Astrocyte of the cerebellum (primary cell): ENCODE data around the gene CERT1.

Experiments used
- DNase-seq: peaks from one replicate; pipeline ENCODE4 v3.0.0-alpha.2; 2011; ENCODE audit warnings: low read depth
- H3K4me3 ChIP-seq: 2 replicates; pipeline ENCODE4 v1.5.1; 2011; ENCODE audit warnings: mild to moderate bottlenecking, low read depth, low read length, moderate library complexity
- CTCF ChIP-seq: IDR thresholded peaks from 2 replicates; pipeline ENCODE4 v1.5.1; 2012; ENCODE audit warnings: low read length, low read depth, moderate library complexity, mild to moderate bottlenecking; ENCODE audit errors: missing control alignments
- in situ Hi-C: cut with HindIII; loops from 2 replicates; pipeline ENCODE4 v1.10.0; 2017; ENCODE audit warnings: low sequenced_read_pairs

CERT1 gene

GRCh38 chr5:75460942-75461610 lies 50.4 kb downstream of the CERT1 start:
- in situ Hi-C loops, result no loop called here
- no peak for TF ChIP-seq CTCF

DNA sequence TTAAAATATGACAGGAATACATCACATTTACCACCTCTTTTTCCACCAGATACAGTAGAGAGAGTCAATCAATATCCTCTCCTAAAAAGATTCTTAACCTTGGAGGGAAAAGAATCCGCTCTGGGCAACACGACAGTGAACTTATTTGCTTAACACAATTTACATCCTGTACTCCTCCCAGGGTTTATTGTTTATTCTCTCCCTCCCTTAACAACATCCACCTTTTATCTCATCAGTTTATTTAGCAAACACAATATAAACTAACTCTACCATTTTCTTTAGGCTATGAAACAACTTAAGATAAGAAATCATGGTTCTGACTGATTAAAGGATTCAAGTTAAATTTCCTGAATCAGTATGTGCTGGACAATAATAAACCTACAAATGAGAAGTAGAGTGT lies 50.9 kb downstream of the CERT1 start:
- H3K4me3 ChIP-seq, result no peak overlapping the region
- in situ Hi-C loops, result no loop called here
- TF ChIP-seq CTCF, result no peak
- DNase-seq, result no peak

More at GRCh38 chr5:75460942-75461610, 50.4 kb downstream of the CERT1 start:
- DNase-seq, result no peak
- H3K4me3 ChIP-seq, result no peak overlapping the region

DNA sequence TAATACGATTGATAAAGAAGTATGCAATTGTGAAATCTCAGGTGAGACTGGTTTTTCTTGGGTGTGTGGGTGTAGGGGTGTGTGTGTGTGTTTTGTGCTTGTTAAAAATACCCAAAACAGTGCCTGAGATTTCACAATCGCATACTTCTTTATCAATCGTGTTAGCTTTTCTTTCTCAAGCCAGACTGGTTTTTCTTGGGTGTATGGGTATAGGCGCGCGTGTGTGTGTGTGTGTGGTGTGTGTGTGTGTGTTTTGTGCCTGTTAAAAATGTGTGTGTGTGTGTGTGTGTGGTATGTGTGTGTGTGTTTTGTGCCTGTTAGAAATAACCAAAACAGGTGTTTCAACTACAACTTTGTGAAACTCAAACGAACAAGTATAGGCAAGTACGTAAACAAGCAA lies 53.7 kb downstream of the CERT1 start:
- H3K4me3 ChIP-seq, result no peak overlapping the region
- DNase-seq, result no peak
- no peak for TF ChIP-seq CTCF
- in situ Hi-C loops, result no loop called here

DNA sequence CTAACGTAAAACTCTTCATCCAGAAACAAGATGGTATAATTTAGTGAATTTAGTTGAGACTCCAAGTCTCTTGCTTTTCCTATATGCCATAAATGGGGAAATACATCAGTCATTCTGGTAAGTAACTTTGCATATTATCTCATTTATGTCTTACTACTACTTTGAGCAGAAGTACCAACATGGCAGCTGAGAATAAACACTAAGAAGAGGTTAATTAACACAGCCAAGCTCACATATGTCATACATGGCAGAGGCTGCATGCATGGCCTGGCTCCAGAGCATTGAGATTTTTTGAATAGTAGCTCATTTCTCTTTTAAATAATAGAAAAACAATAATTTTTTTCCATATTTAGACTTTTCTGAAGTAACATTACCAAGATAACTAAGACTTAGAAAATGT lies 54.3 kb downstream of the CERT1 start:
- TF ChIP-seq CTCF, result no peak
- H3K4me3 ChIP-seq, result no peak overlapping the region
- in situ Hi-C loops, result no loop called here
- DNase-seq, result no peak

DNA sequence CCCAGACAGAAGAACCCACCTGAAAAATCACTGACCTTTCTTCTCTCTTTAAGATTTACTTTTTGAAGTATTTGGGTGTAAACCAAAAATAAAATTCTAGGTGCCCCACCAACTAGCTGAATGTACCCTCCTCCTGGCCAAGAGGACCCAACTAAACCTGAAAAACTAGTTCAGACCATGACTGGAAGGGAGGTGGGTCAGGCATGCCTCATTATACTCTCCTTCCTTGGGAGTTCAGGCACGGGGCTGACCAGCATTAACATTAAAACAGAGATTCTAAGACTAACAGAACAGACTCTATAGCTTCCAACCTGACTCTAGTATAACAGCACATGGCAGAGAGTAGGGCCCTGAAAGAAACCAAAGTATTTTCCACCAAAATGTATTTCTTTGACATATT lies 61.4 kb downstream of the CERT1 start:
- H3K4me3 ChIP-seq, result no peak overlapping the region
- in situ Hi-C loops, result no loop called here
- DNase-seq, result no peak
- TF ChIP-seq CTCF, result no peak

DNA sequence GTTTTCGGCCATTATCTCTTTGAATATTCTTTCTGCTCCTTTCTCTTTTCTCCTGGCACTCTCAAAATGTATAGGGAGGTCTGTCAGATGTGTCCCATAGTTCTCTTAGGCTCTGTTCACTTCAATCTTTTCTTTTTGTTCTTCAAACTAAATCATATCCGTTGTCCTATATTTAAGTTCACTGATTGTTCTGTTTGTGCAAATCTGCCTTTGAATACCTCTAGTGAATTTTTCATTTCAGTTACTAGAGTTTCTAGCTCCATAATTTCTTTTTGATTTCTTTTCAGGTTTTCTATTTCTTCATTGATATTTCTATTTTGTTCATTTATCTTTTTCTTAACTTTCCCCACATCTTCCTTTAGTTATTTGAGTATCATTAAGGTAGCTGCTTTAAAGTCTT lies 65.4 kb downstream of the CERT1 start:
- in situ Hi-C loops, result no loop called here
- TF ChIP-seq CTCF, result no peak
- DNase-seq, result no peak
- no peak overlapping the region for H3K4me3 ChIP-seq
